Calu3 (cell line): ENCODE measurements around the gene PSMD13. TPM values are rescaled to one million over a fixed set of nuclear protein-coding genes. Genes with fewer than 3 reads are reported as not detected.

ENCODE experiments used
- BruUV-seq: library from RNA; stranded (reverse); fragments of 400-500 nt; replicated peaks from 2 replicates; lab custom pipeline; 2021; lab: Mats Ljungman, UMichigan
- CTCF ChIA-PET: fragments of 300-600 bp; sonication (Branson Sonifier 250); formaldehyde crosslinking; loops from one replicate; lab custom pipeline; 2022; ENCODE audit warnings: antibody characterized with exemption; lab: Charles Lee
- DNase-seq: peaks from one replicate; pipeline ENCODE4 v3.0.0; 2022
- H3K27ac Mint-ChIP-seq: one replicate; pipeline ENCODE4 v1.8.0; 2022; ENCODE audit warnings: mixed read lengths; ENCODE audit not compliant: unreplicated experiment
- H3K27me3 Mint-ChIP-seq: one replicate; pipeline ENCODE4 v1.8.0; 2022; ENCODE audit warnings: mixed read lengths; ENCODE audit not compliant: unreplicated experiment
- H3K36me3 Mint-ChIP-seq: one replicate; pipeline ENCODE4 v1.8.0; 2022; ENCODE audit warnings: mild to moderate bottlenecking, moderate library complexity, mixed read lengths; ENCODE audit not compliant: insufficient read depth, unreplicated experiment
- H3K4me1 Mint-ChIP-seq: one replicate; pipeline ENCODE4 v1.8.0; 2022; ENCODE audit warnings: mild to moderate bottlenecking, low read depth, mixed read lengths; ENCODE audit not compliant: unreplicated experiment
- H3K4me3 Mint-ChIP-seq: one replicate; pipeline ENCODE4 v1.8.0; 2022; ENCODE audit warnings: mild to moderate bottlenecking, low read depth, moderate library complexity, mixed read lengths; ENCODE audit not compliant: unreplicated experiment
- H3K9me3 Mint-ChIP-seq: one replicate; pipeline ENCODE4 v1.8.0; 2022; ENCODE audit warnings: low read depth, mixed read lengths; ENCODE audit not compliant: unreplicated experiment
- intact Hi-C: fragments of 100-400 bp; cut with micrococcal nuclease; formaldehyde crosslinking; loops from one replicate; pipeline ENCODE4 v1.10.0; 2022; ENCODE audit not compliant: unreplicated experiment
- total RNA-seq: library from RNA; stranded (reverse); gene quantifications from 2 replicates; pipeline ENCODE4 v1.2.3, GENCODE V29; 2022
- TF ChIP-seq, protein P1 (sequence below): fragments of 200-600 bp; IDR thresholded peaks from one replicate; pipeline ENCODE4 v1.8.0; 2022; ENCODE audit warnings: antibody characterized with exemption; ENCODE audit not compliant: unreplicated experiment

PSMD13 gene
- total RNA-seq, 1 experiment from 2014 or later: 172 TPM

DNA sequence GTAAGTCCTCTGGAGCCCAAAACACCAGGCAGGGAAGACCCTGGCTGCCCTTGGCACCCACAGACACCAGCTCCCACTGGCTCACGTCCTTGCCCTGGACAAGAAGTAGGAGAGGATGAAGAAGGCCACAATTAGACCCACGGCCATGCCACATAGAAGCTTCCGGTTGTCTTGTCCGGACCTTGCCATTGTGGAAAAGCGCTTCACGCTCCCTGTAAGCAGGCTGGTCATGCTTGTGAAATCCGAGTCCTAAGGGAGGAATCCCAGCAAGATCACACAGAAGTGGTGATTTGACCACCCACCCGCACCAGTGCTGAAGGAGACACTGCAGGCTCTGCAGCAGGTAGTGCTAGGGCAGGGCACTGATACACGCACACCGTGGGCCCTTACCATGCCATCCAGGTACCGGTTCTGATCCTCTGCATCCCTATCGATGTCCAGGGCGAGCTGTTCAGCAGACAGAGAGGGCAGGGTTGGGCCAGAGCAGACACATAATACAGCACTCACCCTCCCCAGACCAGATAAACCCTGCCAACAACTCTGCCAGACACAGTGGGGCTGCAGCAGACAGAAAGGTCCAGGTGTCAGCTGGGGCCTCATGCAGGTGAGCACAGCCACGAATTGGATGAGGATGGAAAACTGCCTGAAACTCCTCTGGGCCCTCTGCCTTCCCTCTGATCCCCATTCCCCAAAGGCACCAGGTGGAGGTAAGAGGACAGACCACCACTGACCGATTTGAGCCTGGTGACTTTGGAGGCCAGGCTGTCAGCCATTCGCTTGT, 31.4 kb upstream of the PSMD13 start:
- Mint-ChIP-seq H3K27me3 (no peaks in the 10 kb centered on the region), H3K4me1 (no peaks in the 10 kb centered on the region), H3K36me3 (peaks cover 56% of the 10 kb centered on the region), H3K27ac (no peak overlapping the region), H3K9me3 (no peaks in the 10 kb centered on the region), H3K4me3 (no peak overlapping the region)
- BruUV-seq: no TSS peak
- intact Hi-C loops: loop anchor here (10.0 kb wide), 1 partner anchor 309 kb away; no protein-coding TSS in a partner anchor
- no peak for DNase-seq
- TF ChIP-seq, protein P1, sequence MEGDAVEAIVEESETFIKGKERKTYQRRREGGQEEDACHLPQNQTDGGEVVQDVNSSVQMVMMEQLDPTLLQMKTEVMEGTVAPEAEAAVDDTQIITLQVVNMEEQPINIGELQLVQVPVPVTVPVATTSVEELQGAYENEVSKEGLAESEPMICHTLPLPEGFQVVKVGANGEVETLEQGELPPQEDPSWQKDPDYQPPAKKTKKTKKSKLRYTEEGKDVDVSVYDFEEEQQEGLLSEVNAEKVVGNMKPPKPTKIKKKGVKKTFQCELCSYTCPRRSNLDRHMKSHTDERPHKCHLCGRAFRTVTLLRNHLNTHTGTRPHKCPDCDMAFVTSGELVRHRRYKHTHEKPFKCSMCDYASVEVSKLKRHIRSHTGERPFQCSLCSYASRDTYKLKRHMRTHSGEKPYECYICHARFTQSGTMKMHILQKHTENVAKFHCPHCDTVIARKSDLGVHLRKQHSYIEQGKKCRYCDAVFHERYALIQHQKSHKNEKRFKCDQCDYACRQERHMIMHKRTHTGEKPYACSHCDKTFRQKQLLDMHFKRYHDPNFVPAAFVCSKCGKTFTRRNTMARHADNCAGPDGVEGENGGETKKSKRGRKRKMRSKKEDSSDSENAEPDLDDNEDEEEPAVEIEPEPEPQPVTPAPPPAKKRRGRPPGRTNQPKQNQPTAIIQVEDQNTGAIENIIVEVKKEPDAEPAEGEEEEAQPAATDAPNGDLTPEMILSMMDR: no peak
- CTCF ChIA-PET: no interaction called here

DNA sequence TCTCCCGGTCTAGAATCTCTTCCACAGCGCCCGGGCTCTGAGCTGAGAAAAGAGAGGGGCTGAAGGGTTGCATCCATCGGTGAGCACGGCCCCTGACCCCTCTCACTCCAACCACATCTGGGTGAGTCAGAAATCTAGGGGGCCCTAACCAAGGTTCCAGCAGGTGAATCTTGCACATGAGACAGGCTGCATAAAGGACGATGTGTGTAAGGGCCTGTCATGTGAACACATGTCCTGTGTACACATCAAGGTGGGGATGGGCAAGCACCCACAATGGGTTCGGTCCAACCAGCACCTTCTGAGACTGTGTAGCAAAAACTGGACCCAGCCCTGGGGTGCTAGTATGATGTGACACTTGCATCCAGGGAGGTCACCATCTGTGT, 30.8 kb upstream of the PSMD13 start:
- Mint-ChIP-seq H3K4me3 (peak overlapping the region; percentile 96), H3K4me1 (no peaks in the 10 kb centered on the region), H3K27me3 (no peaks in the 10 kb centered on the region), H3K36me3 (peaks cover 59% of the 10 kb centered on the region), H3K27ac (peak overlapping the region; percentile 92), H3K9me3 (no peaks in the 10 kb centered on the region)
- CTCF ChIA-PET: no interaction called here
- intact Hi-C loops: loop anchor here (10.0 kb wide), 1 partner anchor 309 kb away; no protein-coding TSS in a partner anchor
- TF ChIP-seq, protein P1: no peak
- no TSS peak for BruUV-seq
- DNase-seq: no peak

DNA sequence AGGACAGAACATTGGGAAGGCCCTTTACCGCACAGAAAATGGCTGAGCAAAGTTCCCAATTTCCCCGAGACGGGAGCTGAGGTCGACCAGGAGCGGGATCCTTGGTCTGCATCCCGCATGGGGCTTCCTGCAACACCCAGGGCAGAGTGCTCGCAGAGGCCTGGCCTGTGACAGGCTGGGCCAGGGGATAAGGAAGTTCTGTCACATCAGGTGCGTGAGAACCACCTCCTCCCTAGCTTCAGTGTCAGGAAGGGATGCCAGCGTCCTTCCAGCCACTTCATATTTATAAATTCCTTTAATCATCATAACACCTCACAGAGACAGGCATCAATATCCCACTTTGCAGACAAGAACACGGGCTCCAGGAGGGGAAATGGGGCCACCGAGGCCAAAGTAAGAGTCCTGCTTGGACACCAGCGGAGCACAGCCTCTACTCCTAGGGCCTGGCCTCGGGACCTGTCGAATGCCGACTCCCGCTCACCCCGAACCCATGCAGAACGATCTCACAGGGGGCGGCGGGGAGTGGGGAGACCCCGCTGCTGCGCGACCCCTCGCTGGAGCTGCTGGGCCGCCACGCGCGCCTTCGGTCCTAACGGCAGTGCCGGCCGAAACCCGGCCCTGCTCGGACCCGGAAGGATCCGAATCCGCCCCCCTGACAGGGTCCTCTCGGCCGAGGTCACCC, 30.1 kb upstream of the PSMD13 start:
- intact Hi-C loops: loop anchor here (10.0 kb wide), 1 partner anchor 308 kb away; no protein-coding TSS in a partner anchor
- H3K9me3 Mint-ChIP-seq: no peaks in the 10 kb centered on the region
- no peak for DNase-seq
- H3K36me3 Mint-ChIP-seq: peaks cover 59% of the 10 kb centered on the region
- peak overlapping the region; percentile 92 for H3K27ac Mint-ChIP-seq
- CTCF ChIA-PET: interaction anchor here (0.6 to 1.4 kb wide), 4 partner anchors 31 to 571 kb away, joined by 3 to 4 read pairs (median 4); partner anchors contain the start of gene GATD1
- TF ChIP-seq, protein P1: no peak
- no peaks in the 10 kb centered on the region for H3K27me3 Mint-ChIP-seq
- peak overlapping the region; percentile 96 for H3K4me3 Mint-ChIP-seq
- BruUV-seq: TSS peak; percentile 16
- no peaks in the 10 kb centered on the region for H3K4me1 Mint-ChIP-seq

DNA sequence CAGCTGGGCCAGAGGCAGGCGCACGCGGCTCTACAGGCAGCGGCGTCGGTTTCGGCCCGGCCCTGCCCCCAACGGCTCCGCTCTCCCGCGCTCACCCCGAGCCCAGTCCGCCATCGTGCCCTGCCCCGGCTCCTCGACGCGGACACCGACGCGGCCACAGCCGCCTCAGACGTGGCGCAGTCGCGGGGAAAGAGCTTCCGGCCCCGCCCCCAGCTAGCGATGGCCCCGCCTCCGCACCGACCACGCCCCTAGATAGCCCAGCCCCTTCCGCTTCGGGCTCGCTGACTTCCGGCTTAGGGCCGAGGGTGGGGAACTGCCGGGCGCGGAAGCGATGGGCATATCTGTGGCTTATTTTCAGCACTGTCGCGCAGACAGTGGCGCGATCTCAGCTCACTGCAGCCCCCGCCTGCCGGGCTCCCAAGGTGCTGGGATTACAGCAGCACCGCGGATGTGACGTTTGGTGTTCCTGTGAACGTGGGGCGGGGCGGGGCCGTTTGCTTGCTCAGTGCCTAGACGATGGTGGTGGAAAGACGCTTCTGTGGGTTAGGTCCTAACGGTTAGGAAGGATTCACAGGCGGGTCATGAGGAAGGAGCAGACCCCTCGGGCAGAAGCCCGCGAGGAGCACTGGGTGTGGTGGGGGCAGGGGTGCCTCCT, 29.4 kb upstream of the PSMD13 start, which contains the start of the genes BET1L and RIC8A:
TSS of gene BET1L (minus strand) at position 192 of the 655 bp plus-strand sequence. CDS start at position 114, 78 bp downstream.
TSS of gene RIC8A (plus strand) at position 501 of the 655 bp plus-strand sequence. CDS start 1,147 bp downstream, outside the sequence.
- TF ChIP-seq, protein P1: no peak
- Mint-ChIP-seq H3K27me3 (no peaks in the 10 kb centered on the region), H3K4me1 (no peaks in the 10 kb centered on the region), H3K4me3 (peak within 1 kb of the TSS; percentile 96), H3K36me3 (peaks cover 61% of the 10 kb centered on the region), H3K27ac (peak within 1 kb of the TSS; percentile 92), H3K9me3 (no peaks in the 10 kb centered on the region)
- intact Hi-C loops: loop anchor here (10.0 kb wide), 1 partner anchor 307 kb away; no protein-coding TSS in a partner anchor
- CTCF ChIA-PET: interaction anchor here (0.6 to 1.4 kb wide), 4 partner anchors 31 to 570 kb away, joined by 3 to 4 read pairs (median 4); partner anchors contain the start of gene GATD1
- peak; percentile 95 for DNase-seq
- BruUV-seq: no TSS peak
